ENCODE measurements around the gene PSMB11.

Gene PSMB11

GRCh38 chr14:23043145-23043544 is 1.1 kb downstream of the PSMB11 start:
- in situ Hi-C loops (cut with MboI; ENCODE audit: low sequenced_read_pairs), result no loop called here

- in situ Hi-C loops (cut with MboI; ENCODE audit: low sequenced_read_pairs), result no loop called here
Observed at GRCh38 chr14:23043754-23044153, 1.7 kb downstream of the PSMB11 start.

- in situ Hi-C loops (cut with MboI; ENCODE audit: low sequenced_read_pairs), result no loop called here
Observed at GRCh38 chr14:23044840-23045239, 2.8 kb downstream of the PSMB11 start.

- in situ Hi-C loops (cut with MboI; ENCODE audit: low sequenced_read_pairs), result no loop called here
Observed at GRCh38 chr14:23045419-23046357, 3.7 kb downstream of the PSMB11 start.

GRCh38 chr14:23047034-23047634 is 5.1 kb downstream of the PSMB11 start:
- in situ Hi-C loops (cut with MboI; ENCODE audit: low sequenced_read_pairs), result no loop called here

- in situ Hi-C loops (cut with MboI; ENCODE audit: low sequenced_read_pairs), result no loop called here
Observed at GRCh38 chr14:23047751-23048693, 6.0 kb downstream of the PSMB11 start.

- in situ Hi-C loops (cut with MboI; ENCODE audit: low sequenced_read_pairs), result no loop called here
Observed at GRCh38 chr14:23049011-23049410, 7.0 kb downstream of the PSMB11 start.

GRCh38 chr14:23051141-23052057 is 9.4 kb downstream of the PSMB11 start:
- in situ Hi-C loops (cut with MboI; ENCODE audit: low sequenced_read_pairs), result no loop called here

- in situ Hi-C loops (cut with MboI; ENCODE audit: low sequenced_read_pairs), result no loop called here
Observed at GRCh38 chr14:23052182-23052623, 10.2 kb downstream of the PSMB11 start.

GRCh38 chr14:23052671-23053070 is 10.7 kb downstream of the PSMB11 start:
- in situ Hi-C loops (cut with MboI; ENCODE audit: low sequenced_read_pairs), result no loop called here

GRCh38 chr14:23053426-23053825 is 11.4 kb downstream of the PSMB11 start:
- in situ Hi-C loops (cut with MboI; ENCODE audit: low sequenced_read_pairs), result no loop called here

GRCh38 chr14:23054000-23054811 is 12.2 kb downstream of the PSMB11 start:
- in situ Hi-C loops (cut with MboI; ENCODE audit: low sequenced_read_pairs), result no loop called here

- in situ Hi-C loops (cut with MboI; ENCODE audit: low sequenced_read_pairs), result no loop called here
Observed at GRCh38 chr14:23055147-23055550, 13.1 kb downstream of the PSMB11 start.

GRCh38 chr14:23055621-23056144 is 13.7 kb downstream of the PSMB11 start:
- in situ Hi-C loops (cut with MboI; ENCODE audit: low sequenced_read_pairs), result no loop called here

GRCh38 chr14:23056145-23056955 is 14.3 kb downstream of the PSMB11 start:
- in situ Hi-C loops (cut with MboI; ENCODE audit: low sequenced_read_pairs), result no loop called here

- in situ Hi-C loops (cut with MboI; ENCODE audit: low sequenced_read_pairs), result no loop called here
Observed at GRCh38 chr14:23056956-23057756, 15.1 kb downstream of the PSMB11 start, which contains the start of gene CDH24. Gene CDH24 (minus strand): TSS chr14:23057520. CDS start chr14:23055733, 1,787 bp downstream.
